Measurements from ENCODE around the gene ATP5MK.

Gene ATP5MK

GRCh38 chr10:103373544-103373943 is 22.7 kb downstream of the ATP5MK start:
- ATAC-seq, result no peak
- TF ChIP-seq ZNF8 (CRISPR knock-in tag; IDR thresholded peaks at IDR 0.05) (no peak), ZNF70 (CRISPR knock-in tag; IDR thresholded peaks at IDR 0.05) (no peak), GLIS3 (CRISPR knock-in tag; IDR thresholded peaks at IDR 0.05) (no peak), CSDC2 (CRISPR knock-in tag; IDR thresholded peaks at IDR 0.05) (no peak), ISL1 (CRISPR knock-in tag; IDR thresholded peaks at IDR 0.05) (no peak), TCF4 (CRISPR knock-in tag; IDR thresholded peaks at IDR 0.05; ENCODE audit: borderline replicate concordance) (no peak), TOX (CRISPR knock-in tag; IDR thresholded peaks at IDR 0.05; ENCODE audit: borderline replicate concordance) (no peak), ZNF565 (CRISPR knock-in tag; conservative IDR thresholded peaks at IDR 0.05; ENCODE audit: low read depth) (no peak), ZFP30 (CRISPR knock-in tag; IDR thresholded peaks at IDR 0.05) (no peak), SNAI2 (CRISPR knock-in tag; IDR thresholded peaks at IDR 0.05) (no peak), ZFP3 (CRISPR knock-in tag; IDR thresholded peaks at IDR 0.05) (no peak), POU6F1 (CRISPR knock-in tag; IDR thresholded peaks at IDR 0.05; ENCODE audit: borderline replicate concordance, low read depth) (no peak), ESRRG (CRISPR knock-in tag; IDR thresholded peaks at IDR 0.05) (no peak), TSHZ2 (CRISPR knock-in tag; IDR thresholded peaks at IDR 0.05) (no peak), CREB5 (CRISPR knock-in tag; IDR thresholded peaks at IDR 0.05; ENCODE audit: low read depth) (no peak), ARNTL (CRISPR knock-in tag; IDR thresholded peaks at IDR 0.05; ENCODE audit: borderline replicate concordance, low read depth) (no peak), CSRNP3 (CRISPR knock-in tag; IDR thresholded peaks at IDR 0.05) (no peak), PATZ1 (CRISPR knock-in tag; IDR thresholded peaks at IDR 0.05; ENCODE audit: borderline replicate concordance) (no peak)

GRCh38 chr10:103367782-103368518 is 28.3 kb downstream of the ATP5MK start, which contains the start of gene TAF5:
TSS of gene TAF5 (plus strand) at chr10:103367976. CDS start at chr10:103367990, 14 bp downstream.
- ATAC-seq, result peak; percentile 80
- no peak for TF ChIP-seq TSHZ2 (CRISPR knock-in tag; IDR thresholded peaks at IDR 0.05)
- TF ChIP-seq CREB5 (CRISPR knock-in tag; IDR thresholded peaks at IDR 0.05; ENCODE audit: low read depth), result no peak
- TF ChIP-seq TCF4 (CRISPR knock-in tag; IDR thresholded peaks at IDR 0.05; ENCODE audit: borderline replicate concordance), result no peak
- no peak for TF ChIP-seq ZNF70 (CRISPR knock-in tag; IDR thresholded peaks at IDR 0.05)
- TF ChIP-seq CSRNP3 (CRISPR knock-in tag; IDR thresholded peaks at IDR 0.05), result no peak
- no peak for TF ChIP-seq SNAI2 (CRISPR knock-in tag; IDR thresholded peaks at IDR 0.05)
- TF ChIP-seq ARNTL (CRISPR knock-in tag; IDR thresholded peaks at IDR 0.05; ENCODE audit: borderline replicate concordance, low read depth), result no peak
- no peak for TF ChIP-seq ZNF8 (CRISPR knock-in tag; IDR thresholded peaks at IDR 0.05)
- no peak for TF ChIP-seq ESRRG (CRISPR knock-in tag; IDR thresholded peaks at IDR 0.05)

Data from SK-N-SH treated with all-trans-retinoic acid at 6 μM for 48 hours (cell line).